Sigmoid colon (tissue), 4 donors: Measurements from ENCODE around the gene SRP19.

ENCODE experiments used
- EP300 ChIP-seq, 4 donors: sonication (generic); formaldehyde crosslinking; IDR thresholded peaks; one replicate each; pipeline ENCODE4 v1.6.1; 2017; ENCODE audit warnings: antibody characterized with exemption in 4 of 4
- POLR2A ChIP-seq, 2 donors: fragments of 450-650 bp; IDR thresholded peaks; one replicate each; pipeline ENCODE4 v1.6.1; 2016; ENCODE audit warnings: antibody characterized with exemption in 2 of 2, mild to moderate bottlenecking in 2 of 2, moderate library complexity in 2 of 2
- POLR2AphosphoS5 ChIP-seq, 4 donors: sonication (generic); formaldehyde crosslinking; IDR thresholded peaks; one replicate each; pipeline ENCODE4 v1.6.1; 2017; ENCODE audit warnings: antibody characterized with exemption in 4 of 4
- TF ChIP-seq, protein P1 (sequence below), 4 experiments: fragments of 450-650 bp in 3 of 4; fragments of 200-600 bp in 1 of 4; IDR thresholded peaks; one replicate each; pipeline ENCODE4 v1.5.1; 2016 to 2019; ENCODE audit warnings: antibody characterized with exemption in 4 of 4, mild to moderate bottlenecking in 3 of 4, moderate library complexity in 2 of 4

DNA sequence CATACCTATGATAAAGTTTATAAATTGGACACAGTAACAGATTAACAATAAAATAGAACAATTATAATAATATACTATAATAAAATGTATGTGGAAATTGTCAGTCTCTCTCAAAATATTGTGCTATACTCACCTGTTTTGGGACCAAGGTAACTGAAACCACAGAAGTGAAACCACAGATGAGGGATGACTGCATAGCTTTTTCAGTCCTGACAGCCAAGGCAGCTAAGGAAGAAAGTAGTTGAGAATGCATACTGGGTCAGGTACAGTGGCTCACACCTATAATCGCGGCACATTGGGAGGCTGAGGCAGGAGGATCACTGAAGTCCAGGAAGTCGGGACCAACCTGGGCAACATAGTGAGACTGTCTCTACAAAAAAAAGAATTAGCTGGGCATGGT lies 8.9 kb downstream of the SRP19 start:
- TF ChIP-seq POLR2A (IDR thresholded peaks at IDR 0.05) = no peak
- no peak for TF ChIP-seq EP300 (IDR thresholded peaks at IDR 0.05)
- TF ChIP-seq, protein P1, sequence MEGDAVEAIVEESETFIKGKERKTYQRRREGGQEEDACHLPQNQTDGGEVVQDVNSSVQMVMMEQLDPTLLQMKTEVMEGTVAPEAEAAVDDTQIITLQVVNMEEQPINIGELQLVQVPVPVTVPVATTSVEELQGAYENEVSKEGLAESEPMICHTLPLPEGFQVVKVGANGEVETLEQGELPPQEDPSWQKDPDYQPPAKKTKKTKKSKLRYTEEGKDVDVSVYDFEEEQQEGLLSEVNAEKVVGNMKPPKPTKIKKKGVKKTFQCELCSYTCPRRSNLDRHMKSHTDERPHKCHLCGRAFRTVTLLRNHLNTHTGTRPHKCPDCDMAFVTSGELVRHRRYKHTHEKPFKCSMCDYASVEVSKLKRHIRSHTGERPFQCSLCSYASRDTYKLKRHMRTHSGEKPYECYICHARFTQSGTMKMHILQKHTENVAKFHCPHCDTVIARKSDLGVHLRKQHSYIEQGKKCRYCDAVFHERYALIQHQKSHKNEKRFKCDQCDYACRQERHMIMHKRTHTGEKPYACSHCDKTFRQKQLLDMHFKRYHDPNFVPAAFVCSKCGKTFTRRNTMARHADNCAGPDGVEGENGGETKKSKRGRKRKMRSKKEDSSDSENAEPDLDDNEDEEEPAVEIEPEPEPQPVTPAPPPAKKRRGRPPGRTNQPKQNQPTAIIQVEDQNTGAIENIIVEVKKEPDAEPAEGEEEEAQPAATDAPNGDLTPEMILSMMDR (IDR thresholded peaks at IDR 0.05) = no peak
- TF ChIP-seq POLR2AphosphoS5 (IDR thresholded peaks at IDR 0.05) = no peak
